ENCODE measurements around the gene PLA2R1.
A peak's percentile ranks its signal among the peaks of the same experiment; 100 is the strongest.

The PLA2R1 gene

GRCh38 chr2:159939946-159940345 lies 122.5 kb downstream of the PLA2R1 start:
- no peak for DNase-seq (ENCODE audit: insufficient read length)
- TF ChIP-seq POLR2A (IDR thresholded peaks at IDR 0.05; ENCODE audit: low read depth, low read length) (no peak), POLR2AphosphoS5 (IDR thresholded peaks at IDR 0.05; ENCODE audit: low read depth, low read length) (no peak), TAF1 (IDR thresholded peaks at IDR 0.05; ENCODE audit: borderline replicate concordance, low read depth, low read length) (no peak)
- peak; percentile 84 for FAIRE-seq

- TF ChIP-seq TAF1 (IDR thresholded peaks at IDR 0.05; ENCODE audit: borderline replicate concordance, low read depth, low read length) (no peak), POLR2AphosphoS5 (IDR thresholded peaks at IDR 0.05; ENCODE audit: low read depth, low read length) (no peak), POLR2A (IDR thresholded peaks at IDR 0.05; ENCODE audit: low read depth, low read length) (no peak)
- FAIRE-seq: peak; percentile 64
These were observed 124.0 kb downstream of the PLA2R1 start for GRCh38 chr2:159938395-159938794.

DNA sequence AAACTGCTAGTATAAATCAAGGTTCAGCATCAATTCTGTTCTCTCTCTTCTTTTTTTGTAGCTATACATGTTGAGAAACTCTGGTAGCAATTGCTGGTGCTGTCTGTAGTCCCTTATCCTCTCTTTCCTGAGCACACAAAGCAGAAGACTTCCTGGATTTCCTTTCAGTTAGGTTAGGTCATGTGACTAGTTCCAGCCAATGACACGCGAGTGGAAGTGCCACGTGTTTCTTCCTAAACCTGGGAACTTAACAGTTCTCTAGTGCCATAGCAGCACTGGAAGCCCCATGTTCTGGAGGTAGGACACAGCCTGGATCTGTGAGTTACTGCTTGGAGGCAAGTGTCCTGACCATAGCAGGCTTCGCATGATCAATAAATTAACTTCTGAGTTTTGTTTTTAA lies 125.9 kb downstream of the PLA2R1 start:
- no peak for FAIRE-seq

More at GRCh38 chr2:159938395-159938794, 124.0 kb downstream of the PLA2R1 start:
- no peak for DNase-seq (ENCODE audit: insufficient read length)

DNA sequence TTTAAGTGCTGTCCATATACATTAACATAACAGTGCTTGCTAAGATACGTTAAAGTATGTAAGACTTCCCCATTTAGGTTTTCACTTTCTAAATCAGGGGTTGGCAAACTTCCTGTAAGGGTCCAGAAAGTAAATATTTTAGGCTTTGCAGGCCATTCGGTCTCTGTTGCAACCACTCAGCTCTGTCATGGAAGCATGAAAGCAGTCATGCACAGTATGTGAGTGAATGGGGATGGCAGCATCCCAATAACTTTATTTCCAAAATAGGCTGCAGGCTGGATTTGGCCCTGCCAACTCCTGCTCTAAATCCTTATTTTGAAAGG lies 128.7 kb downstream of the PLA2R1 start:
- DNase-seq (ENCODE audit: insufficient read length) (no peak), FAIRE-seq (no peak)
- TF ChIP-seq TAF1 (IDR thresholded peaks at IDR 0.05; ENCODE audit: borderline replicate concordance, low read depth, low read length) (no peak), POLR2A (IDR thresholded peaks at IDR 0.05; ENCODE audit: low read depth, low read length) (0 out of 2 replicates have a peak, but pooled peaks have one; percentile 32), POLR2AphosphoS5 (IDR thresholded peaks at IDR 0.05; ENCODE audit: low read depth, low read length) (no peak)

More for the DNA sequence above, 125.9 kb downstream of the PLA2R1 start:
- no peak for TF ChIP-seq TAF1 (IDR thresholded peaks at IDR 0.05; ENCODE audit: borderline replicate concordance, low read depth, low read length)
- TF ChIP-seq POLR2A (IDR thresholded peaks at IDR 0.05; ENCODE audit: low read depth, low read length): no peak
- TF ChIP-seq POLR2AphosphoS5 (IDR thresholded peaks at IDR 0.05; ENCODE audit: low read depth, low read length): no peak
- DNase-seq (ENCODE audit: insufficient read length): no peak

DNA sequence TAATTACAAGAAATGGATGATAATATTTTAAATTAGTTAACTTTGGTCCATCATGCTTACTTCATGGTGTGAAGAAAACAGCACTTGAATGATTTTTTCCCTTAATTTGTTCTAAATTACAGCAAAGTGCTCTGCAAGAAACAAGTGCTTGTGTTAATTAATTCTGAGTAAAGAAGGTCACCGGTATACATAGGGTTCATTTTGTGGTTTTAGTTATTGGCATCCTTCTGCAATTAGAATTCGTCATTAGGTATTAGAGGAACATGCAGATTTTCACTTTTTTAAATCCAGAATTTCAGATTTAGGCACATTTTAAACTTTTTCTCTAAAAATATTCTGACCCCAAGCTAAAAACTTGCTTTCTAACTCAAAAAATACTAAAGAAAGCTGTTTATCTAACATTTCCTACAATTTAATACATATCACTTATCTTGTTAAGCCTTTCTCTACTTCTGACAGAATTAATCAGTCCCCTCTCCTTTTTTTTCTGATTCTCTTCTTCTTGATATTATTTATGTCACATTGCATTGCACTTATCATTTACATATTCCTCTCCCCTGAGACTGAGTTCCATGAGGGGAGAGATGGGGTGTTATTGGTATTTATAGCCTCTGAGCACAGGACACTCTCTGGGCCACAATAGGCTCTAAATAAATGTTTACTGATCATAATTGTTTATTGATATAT lies 129.2 kb downstream of the PLA2R1 start:
- peak; percentile 70 for FAIRE-seq
- TF ChIP-seq POLR2A (IDR thresholded peaks at IDR 0.05; ENCODE audit: low read depth, low read length) (no peak), POLR2AphosphoS5 (IDR thresholded peaks at IDR 0.05; ENCODE audit: low read depth, low read length) (no peak), TAF1 (IDR thresholded peaks at IDR 0.05; ENCODE audit: borderline replicate concordance, low read depth, low read length) (no peak)

GRCh38 chr2:159926695-159927094 lies 135.7 kb downstream of the PLA2R1 start:
- TF ChIP-seq TAF1 (IDR thresholded peaks at IDR 0.05; ENCODE audit: borderline replicate concordance, low read depth, low read length): no peak
- no peak for TF ChIP-seq POLR2AphosphoS5 (IDR thresholded peaks at IDR 0.05; ENCODE audit: low read depth, low read length)
- no peak for TF ChIP-seq POLR2A (IDR thresholded peaks at IDR 0.05; ENCODE audit: low read depth, low read length)
- FAIRE-seq (no peak), DNase-seq (ENCODE audit: insufficient read length) (no peak)

More for the DNA sequence above, 129.2 kb downstream of the PLA2R1 start:
- no peak for DNase-seq (ENCODE audit: insufficient read length)

- FAIRE-seq (no peak), DNase-seq (ENCODE audit: insufficient read length) (no peak)
- no peak for TF ChIP-seq TAF1 (IDR thresholded peaks at IDR 0.05; ENCODE audit: borderline replicate concordance, low read depth, low read length)
- TF ChIP-seq POLR2AphosphoS5 (IDR thresholded peaks at IDR 0.05; ENCODE audit: low read depth, low read length): no peak
- TF ChIP-seq POLR2A (IDR thresholded peaks at IDR 0.05; ENCODE audit: low read depth, low read length): no peak
These were observed 136.4 kb downstream of the PLA2R1 start for GRCh38 chr2:159925975-159926374.

GRCh38 chr2:159922563-159922962 lies 139.9 kb downstream of the PLA2R1 start:
- DNase-seq (ENCODE audit: insufficient read length) (no peak), FAIRE-seq (peak; percentile 95)
- TF ChIP-seq POLR2AphosphoS5 (IDR thresholded peaks at IDR 0.05; ENCODE audit: low read depth, low read length): no peak
- no peak for TF ChIP-seq POLR2A (IDR thresholded peaks at IDR 0.05; ENCODE audit: low read depth, low read length)
- TF ChIP-seq TAF1 (IDR thresholded peaks at IDR 0.05; ENCODE audit: borderline replicate concordance, low read depth, low read length): no peak

DNA sequence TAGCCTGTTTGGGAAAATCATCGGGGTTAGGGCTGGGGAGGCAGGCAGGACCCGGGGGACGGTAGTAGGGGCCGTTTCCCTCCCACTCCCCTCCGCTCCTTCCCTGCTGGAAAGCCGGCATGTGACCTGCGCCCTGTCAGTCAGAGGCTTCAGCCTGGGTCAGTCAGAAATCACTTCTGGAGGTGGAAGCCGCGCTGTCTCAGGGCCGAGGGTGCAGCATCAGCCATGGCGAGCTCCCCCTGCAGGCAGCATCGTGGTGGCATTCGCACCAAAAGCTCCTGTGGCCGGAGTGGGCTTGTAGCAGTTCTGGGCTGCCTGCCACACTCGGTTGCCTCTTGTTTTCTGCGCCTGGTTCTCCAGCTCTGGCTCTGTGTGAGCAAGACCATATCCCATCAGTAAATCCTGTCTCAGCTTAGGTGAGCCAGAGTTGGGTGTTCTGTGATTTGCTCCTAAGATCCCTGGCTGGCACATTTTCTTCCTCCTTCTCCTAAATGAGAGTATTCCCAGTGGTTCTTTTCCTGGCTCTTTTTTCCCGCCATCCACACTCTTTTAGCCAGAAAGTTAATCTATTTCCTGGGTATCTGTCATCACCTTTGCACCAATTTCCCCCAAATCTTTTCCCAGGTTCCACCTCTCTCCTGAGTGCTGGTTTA lies 140.5 kb downstream of the PLA2R1 start:
- DNase-seq (ENCODE audit: insufficient read length) (peak; percentile 57), FAIRE-seq (peak; percentile 90)
- TF ChIP-seq POLR2A (IDR thresholded peaks at IDR 0.05; ENCODE audit: low read depth, low read length) (peak; percentile 38; the same call in 1 of the 2 replicates), TAF1 (IDR thresholded peaks at IDR 0.05; ENCODE audit: borderline replicate concordance, low read depth, low read length) (no peak)

DNA sequence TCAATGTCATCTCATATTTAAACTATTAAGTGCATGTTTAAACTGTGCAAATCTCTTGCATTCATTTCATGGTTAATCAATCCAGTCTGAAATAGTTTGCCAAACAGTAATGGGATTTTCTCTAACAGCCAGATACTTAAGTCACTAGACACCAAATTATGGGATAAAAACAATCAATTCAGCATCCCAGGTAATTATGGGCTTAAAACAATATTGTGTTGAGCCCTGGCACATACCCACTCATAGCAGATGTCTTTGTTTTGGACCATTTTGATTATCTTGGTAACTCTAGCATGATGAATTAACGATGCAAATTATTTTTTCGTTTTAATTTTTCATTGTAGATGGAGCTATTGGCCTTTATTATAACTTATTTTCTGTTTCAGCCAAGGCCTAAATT lies 145.9 kb downstream of the PLA2R1 start:
- FAIRE-seq (no peak), DNase-seq (ENCODE audit: insufficient read length) (no peak)
- TF ChIP-seq POLR2A (IDR thresholded peaks at IDR 0.05; ENCODE audit: low read depth, low read length): no peak
- no peak for TF ChIP-seq POLR2AphosphoS5 (IDR thresholded peaks at IDR 0.05; ENCODE audit: low read depth, low read length)
- no peak for TF ChIP-seq TAF1 (IDR thresholded peaks at IDR 0.05; ENCODE audit: borderline replicate concordance, low read depth, low read length)

DNA sequence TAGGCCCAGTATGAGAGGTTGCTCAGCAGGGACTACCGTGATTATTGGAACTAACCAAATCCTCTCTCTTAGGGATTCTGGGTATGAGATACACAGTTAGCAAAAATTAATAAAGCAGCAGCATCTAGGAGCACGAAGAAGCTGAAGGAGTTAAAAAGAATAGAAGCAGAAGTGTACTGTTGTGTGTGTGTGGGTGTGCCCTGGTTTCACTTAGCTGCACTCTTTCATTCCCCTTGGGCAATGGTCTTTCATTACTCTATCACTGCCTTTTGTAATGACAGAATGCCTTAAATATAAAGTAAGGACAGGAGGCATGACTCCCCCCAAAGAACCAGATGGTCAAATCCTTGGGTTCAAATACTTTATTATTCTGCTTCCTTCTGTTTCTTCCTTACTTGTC lies 148.5 kb downstream of the PLA2R1 start:
- no peak for DNase-seq (ENCODE audit: insufficient read length)

DNA sequence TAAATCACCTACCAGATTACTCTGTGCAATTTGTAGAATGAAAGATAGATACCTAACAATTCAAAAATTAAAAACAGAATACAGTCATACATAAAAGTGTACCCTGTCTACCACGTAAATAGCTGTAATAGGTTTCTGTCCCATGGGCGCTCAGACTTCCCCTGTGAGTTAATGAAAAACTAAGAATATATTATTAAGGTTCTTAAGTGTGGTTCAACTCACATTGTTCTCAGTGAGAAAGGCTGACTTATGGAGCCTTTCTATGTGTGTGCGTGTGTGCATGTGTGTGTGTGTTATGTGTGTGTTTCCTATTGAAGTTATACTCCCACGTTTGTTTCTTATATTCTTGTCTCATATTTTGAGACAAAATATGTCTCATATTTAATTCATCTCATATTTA lies 149.8 kb downstream of the PLA2R1 start:
- FAIRE-seq (peak; percentile 5), DNase-seq (ENCODE audit: insufficient read length) (no peak)
- no peak for TF ChIP-seq POLR2A (IDR thresholded peaks at IDR 0.05; ENCODE audit: low read depth, low read length)
- TF ChIP-seq TAF1 (IDR thresholded peaks at IDR 0.05; ENCODE audit: borderline replicate concordance, low read depth, low read length): no peak
- no peak for TF ChIP-seq POLR2AphosphoS5 (IDR thresholded peaks at IDR 0.05; ENCODE audit: low read depth, low read length)

More for the DNA sequence above, 148.5 kb downstream of the PLA2R1 start:
- FAIRE-seq: no peak
- no peak for TF ChIP-seq TAF1 (IDR thresholded peaks at IDR 0.05; ENCODE audit: borderline replicate concordance, low read depth, low read length)
- no peak for TF ChIP-seq POLR2A (IDR thresholded peaks at IDR 0.05; ENCODE audit: low read depth, low read length)
- no peak for TF ChIP-seq POLR2AphosphoS5 (IDR thresholded peaks at IDR 0.05; ENCODE audit: low read depth, low read length)

All from GM12892 (cell line).